Measurements from ENCODE around the gene UHRF1.

UHRF1 gene

DNA sequence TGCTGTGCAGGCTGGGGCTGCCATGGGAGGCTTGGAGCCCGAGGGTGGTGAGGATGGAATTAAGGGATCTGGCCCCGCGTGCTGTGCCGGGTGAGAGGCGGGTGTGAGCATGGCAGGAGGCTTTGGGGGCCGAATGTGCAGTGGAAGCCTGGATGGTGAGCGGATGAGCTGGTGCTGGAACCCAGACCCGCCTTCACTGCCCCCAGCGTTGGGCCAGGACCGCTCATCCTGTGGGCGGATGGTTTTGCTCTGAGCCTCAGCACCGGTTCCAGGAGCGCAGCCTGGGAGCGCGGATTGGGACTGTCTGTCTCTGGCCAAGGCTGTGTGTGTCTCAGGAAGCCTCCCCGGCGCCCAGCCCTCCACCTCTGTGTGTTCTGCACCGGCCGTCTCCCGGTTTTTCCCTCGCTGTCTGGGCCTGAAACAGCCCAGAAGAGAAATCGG, 76.3 kb downstream of the UHRF1 start:
- TF ChIP-seq, protein P1, sequence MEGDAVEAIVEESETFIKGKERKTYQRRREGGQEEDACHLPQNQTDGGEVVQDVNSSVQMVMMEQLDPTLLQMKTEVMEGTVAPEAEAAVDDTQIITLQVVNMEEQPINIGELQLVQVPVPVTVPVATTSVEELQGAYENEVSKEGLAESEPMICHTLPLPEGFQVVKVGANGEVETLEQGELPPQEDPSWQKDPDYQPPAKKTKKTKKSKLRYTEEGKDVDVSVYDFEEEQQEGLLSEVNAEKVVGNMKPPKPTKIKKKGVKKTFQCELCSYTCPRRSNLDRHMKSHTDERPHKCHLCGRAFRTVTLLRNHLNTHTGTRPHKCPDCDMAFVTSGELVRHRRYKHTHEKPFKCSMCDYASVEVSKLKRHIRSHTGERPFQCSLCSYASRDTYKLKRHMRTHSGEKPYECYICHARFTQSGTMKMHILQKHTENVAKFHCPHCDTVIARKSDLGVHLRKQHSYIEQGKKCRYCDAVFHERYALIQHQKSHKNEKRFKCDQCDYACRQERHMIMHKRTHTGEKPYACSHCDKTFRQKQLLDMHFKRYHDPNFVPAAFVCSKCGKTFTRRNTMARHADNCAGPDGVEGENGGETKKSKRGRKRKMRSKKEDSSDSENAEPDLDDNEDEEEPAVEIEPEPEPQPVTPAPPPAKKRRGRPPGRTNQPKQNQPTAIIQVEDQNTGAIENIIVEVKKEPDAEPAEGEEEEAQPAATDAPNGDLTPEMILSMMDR (IDR thresholded peaks at IDR 0.05; ENCODE audit: extremely low read depth, missing control alignments) = no peak
- no peak for DNase-seq (ENCODE audit: low spot score)

DNA sequence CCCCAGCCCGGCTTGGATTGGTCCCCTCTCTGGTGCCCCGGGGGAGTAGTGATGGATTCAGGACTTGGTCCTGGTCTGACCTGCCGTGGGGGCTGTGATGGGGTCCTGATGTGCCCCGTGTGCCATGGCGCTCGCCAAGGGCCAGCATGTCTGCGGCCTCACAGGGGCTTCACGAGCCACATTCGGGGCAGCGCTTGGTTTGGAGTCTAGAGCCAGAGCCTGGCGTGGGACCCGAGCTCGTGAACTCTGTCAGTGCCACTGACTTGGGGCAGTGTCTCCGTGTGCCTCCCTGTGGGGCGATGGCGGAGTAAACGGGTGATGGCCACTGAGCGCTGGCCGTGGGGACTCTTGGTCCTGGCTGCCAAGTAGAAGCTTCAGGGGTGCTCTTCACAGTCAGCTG, 76.8 kb downstream of the UHRF1 start:
- DNase-seq (ENCODE audit: low spot score) = no peak
- TF ChIP-seq, protein P1 (IDR thresholded peaks at IDR 0.05; ENCODE audit: extremely low read depth, missing control alignments) = no peak

DNA sequence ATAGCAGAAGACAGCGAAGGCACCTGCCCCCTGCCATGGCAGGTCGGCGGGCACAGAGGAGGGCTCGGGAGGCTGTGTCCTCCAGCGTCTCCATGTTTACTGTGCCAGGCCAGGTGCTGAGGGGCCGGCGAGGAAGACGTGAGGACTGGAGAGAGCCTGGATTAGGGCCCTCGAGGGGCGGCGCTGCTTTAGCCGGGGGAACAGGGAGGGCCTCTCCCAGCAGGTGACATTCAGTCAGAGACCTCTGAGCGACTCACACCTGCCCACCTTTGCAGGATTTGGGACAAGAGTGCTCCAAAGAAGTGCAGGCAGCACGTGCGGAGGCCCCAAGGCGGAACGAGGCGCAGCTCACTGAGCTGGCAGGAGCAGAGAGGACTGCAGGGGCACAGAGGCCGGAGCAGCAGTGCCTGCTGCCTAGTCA, 77.2 kb downstream of the UHRF1 start:
- TF ChIP-seq, protein P1 (IDR thresholded peaks at IDR 0.05; ENCODE audit: extremely low read depth, missing control alignments) = no peak
- DNase-seq (ENCODE audit: low spot score) = no peak

DNA sequence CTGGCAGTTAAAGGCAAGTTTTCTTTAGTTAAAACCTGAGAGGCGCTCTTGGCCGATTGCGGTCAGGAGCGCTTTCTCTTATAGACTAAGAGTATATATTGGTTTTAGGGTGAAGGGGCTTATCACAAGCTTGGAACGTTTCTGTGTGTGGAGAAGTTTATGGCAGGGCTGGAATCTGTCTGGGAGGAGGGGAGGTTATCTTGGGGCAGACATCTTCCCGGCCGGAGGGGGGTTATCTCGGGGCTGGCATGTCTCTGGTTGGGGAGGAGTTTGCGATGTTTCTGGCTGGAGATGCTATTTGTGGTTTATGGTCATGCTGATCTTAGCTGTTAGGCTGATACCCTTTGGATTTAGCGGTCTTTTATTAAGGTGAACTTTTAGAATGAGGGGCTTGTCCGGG, 78.0 kb downstream of the UHRF1 start:
- no peak for DNase-seq (ENCODE audit: low spot score)
- TF ChIP-seq, protein P1 (IDR thresholded peaks at IDR 0.05; ENCODE audit: extremely low read depth, missing control alignments) = no peak

DNA sequence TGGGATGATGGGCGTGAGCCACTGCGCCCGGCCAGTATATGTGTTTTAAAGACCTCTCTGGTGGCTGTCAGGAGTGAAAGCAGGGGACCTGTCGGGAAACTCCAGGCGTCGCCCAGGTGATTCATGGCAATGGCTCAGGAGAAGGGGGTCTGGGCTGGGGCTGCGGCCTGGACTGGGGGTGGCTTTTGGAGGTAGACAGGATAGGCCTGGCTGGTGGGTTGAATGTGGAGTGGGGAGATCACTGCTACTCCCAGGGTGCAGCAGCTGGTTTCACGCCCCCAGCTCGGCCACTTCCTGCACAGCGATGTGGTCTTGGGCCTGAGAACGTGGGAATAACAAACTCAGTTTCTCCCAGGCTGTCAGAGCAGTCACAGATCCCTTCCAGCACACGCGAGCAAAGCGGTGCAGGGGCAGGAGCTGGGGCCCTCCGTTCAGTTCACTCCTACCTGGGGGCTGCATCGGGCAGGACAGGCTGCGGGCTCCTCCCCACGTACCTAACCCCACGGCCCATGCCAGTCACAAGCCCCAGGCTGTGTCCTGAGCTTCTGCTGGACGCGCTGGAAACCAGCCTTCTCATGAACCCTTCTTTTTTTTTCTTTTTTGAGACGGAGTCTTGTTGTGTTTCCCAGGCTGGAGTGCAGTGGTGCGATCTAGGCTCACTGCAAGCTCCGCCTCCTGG, 78.5 kb downstream of the UHRF1 start:
- no peak for DNase-seq (ENCODE audit: low spot score)

DNA sequence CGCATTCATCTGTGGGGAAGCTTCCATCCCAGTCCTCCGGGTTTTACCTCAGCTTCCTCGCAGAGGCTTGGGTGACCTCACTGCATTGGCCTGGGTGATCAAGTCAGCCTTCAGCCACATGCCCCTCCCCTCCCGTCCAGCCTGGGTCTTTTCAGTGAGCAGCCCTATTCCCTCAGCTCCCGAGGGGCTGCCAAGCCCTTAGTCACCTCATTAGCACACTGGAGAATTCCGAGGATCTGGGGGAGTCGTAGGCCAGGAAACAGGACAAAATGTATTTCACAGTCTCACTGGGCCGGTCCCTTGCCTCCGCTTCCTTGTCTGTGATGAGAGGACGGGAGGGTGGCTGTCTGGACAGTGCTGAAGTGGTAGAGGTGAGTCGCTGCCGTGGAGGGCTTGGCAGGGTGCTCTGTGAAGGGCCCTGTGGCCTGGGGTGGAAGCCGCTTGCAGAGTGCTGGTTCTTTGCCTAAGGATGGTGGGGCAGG, 79.5 kb downstream of the UHRF1 start:
- TF ChIP-seq, protein P1 (IDR thresholded peaks at IDR 0.05; ENCODE audit: extremely low read depth, missing control alignments) = no peak
- no peak for DNase-seq (ENCODE audit: low spot score)

More for the DNA sequence above, 78.5 kb downstream of the UHRF1 start:
- TF ChIP-seq, protein P1 (IDR thresholded peaks at IDR 0.05; ENCODE audit: extremely low read depth, missing control alignments) = no peak

DNA sequence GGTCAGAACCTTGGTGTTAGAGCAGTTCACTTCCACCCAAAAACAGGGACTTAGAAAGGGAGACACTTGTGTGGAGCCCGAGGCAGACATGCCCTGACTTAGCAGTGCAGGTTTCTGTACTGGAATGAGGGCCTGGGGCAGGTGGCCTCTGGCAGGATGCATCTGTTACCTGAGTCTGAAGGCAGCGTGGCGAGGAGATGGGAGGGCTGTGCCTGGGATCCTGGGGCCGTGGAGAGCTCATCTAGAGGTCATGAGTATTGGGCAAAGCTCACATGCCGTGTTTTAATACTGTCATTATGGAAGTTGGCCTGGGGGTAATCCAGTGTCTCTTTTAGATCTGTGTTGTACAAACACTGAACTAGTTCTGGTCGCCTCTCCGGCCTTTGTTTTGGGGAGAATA, 81.0 kb downstream of the UHRF1 start:
- no peak for DNase-seq (ENCODE audit: low spot score)
- TF ChIP-seq, protein P1 (IDR thresholded peaks at IDR 0.05; ENCODE audit: extremely low read depth, missing control alignments) = no peak
